ENCODE data around the gene BUB3. TPM values are rescaled to one million over a fixed set of nuclear protein-coding genes. Genes with fewer than 3 reads are reported as not detected.

Gene BUB3
- total and polyA plus RNA-seq, 2 experiments from 2014 or later = 243 to 272 TPM

DNA sequence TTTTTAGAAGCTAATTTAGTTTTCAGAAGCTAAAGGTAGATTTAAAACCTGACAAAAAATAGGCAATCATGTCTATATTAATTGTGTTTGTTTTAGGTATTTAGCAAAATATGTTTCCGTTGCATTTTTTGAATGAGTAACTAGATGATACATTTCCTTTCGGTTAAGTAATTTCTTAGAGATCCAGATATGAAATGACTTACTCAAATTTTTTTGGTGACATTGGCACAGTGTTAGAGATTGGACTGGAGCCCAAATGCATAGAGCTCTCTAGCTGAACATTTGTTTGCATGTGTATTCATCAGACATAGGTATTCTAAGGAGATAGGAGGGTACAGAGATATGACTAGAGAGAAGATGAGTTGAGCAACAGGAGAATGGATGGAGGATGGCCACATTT is 1.9 kb downstream of the BUB3 start:
- Mint-ChIP-seq H3K4me1 (peaks cover 57% of the 10 kb centered on the region), H3K36me3 (ENCODE audit: low read depth) (peaks cover 63% of the 10 kb centered on the region), H3K9me3 (no peaks in the 10 kb centered on the region), H3K27ac (no peak overlapping the region), H3K4me3 (peak overlapping the region; percentile 99), H3K27me3 (ENCODE audit: insufficient read depth, low read depth, poor library complexity) (peaks cover 22% of the 10 kb centered on the region)
- H3K79me2 ChIP-seq (replicated peaks; ENCODE audit: insufficient read depth) = peaks cover 67% of the 10 kb centered on the region
- peaks cover 30% of the 10 kb centered on the region for H3K4me1 ChIP-seq (ENCODE audit: insufficient read depth)
- peak overlapping the region; percentile 90 for H3K4me2 ChIP-seq
- H3K4me3 ChIP-seq = peak overlapping the region; percentile 81
- H3F3A ChIP-seq (replicated peaks; ENCODE audit: low read depth) = peaks cover 8% of the 10 kb centered on the region; the same call in 1 of the 2 replicates
- H2AFZ ChIP-seq = no peak overlapping the region
- H3K9me2 ChIP-seq (ENCODE audit: insufficient read depth) = no peaks in the 10 kb centered on the region
- peaks cover 34% of the 10 kb centered on the region for H3K36me3 ChIP-seq (ENCODE audit: insufficient read depth)
- H3K27ac ChIP-seq (ENCODE audit: low read depth) = no peak overlapping the region; the same call in 1 of the 2 replicates
- no peak for ATAC-seq
- peaks cover 20% of the 10 kb centered on the region for H3K27me3 ChIP-seq (ENCODE audit: insufficient read depth)
- TF ChIP-seq CTCF (conservative IDR thresholded peaks at IDR 0.05; ENCODE audit: low read depth in 2 of 2) (no peak), STAT1 (IDR thresholded peaks at IDR 0.05; ENCODE audit: unreplicated experiment) (no peak), CREB1 (CRISPR knock-in tag; IDR thresholded peaks at IDR 0.05; ENCODE audit: low read depth) (no peak), ZNF114 (CRISPR knock-in tag; IDR thresholded peaks at IDR 0.05) (no peak), JUNB (IDR thresholded peaks at IDR 0.05; ENCODE audit: unreplicated experiment) (no peak), ZNF462 (CRISPR knock-in tag; IDR thresholded peaks at IDR 0.05) (no peak), EZH2phosphoT487 (IDR thresholded peaks at IDR 0.05; ENCODE audit: unreplicated experiment) (no peak), ZNF331 (CRISPR knock-in tag; IDR thresholded peaks at IDR 0.05; ENCODE audit: low read depth) (no peak), EZH2 (IDR thresholded peaks at IDR 0.05; ENCODE audit: low read depth, unreplicated experiment) (no peak), REST (IDR thresholded peaks at IDR 0.05; ENCODE audit: unreplicated experiment) (no peak), POLR2AphosphoS5 (IDR thresholded peaks at IDR 0.05; ENCODE audit: low read depth) (no peak), NANOG (IDR thresholded peaks at IDR 0.05; ENCODE audit: borderline replicate concordance) (no peak)
- TF ChIP-seq, protein P1, sequence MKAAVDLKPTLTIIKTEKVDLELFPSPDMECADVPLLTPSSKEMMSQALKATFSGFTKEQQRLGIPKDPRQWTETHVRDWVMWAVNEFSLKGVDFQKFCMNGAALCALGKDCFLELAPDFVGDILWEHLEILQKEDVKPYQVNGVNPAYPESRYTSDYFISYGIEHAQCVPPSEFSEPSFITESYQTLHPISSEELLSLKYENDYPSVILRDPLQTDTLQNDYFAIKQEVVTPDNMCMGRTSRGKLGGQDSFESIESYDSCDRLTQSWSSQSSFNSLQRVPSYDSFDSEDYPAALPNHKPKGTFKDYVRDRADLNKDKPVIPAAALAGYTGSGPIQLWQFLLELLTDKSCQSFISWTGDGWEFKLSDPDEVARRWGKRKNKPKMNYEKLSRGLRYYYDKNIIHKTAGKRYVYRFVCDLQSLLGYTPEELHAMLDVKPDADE (IDR thresholded peaks at IDR 0.05) = no peak
- H4K20me1 ChIP-seq (replicated peaks; ENCODE audit: insufficient read depth) = peaks cover 57% of the 10 kb centered on the region
- DNase-seq (ENCODE audit: low spot score) = no peak
